BE2C (cell line): ENCODE data around the gene SND1.

Experiments
- DNase-seq: peaks from one replicate; pipeline ENCODE4 v3.0.0-alpha.2; 2020
- H3K27me3 ChIP-seq: fragments of 250-450 bp; sonication (Bioruptor Pico); 2 replicates; pipeline ENCODE4 v1.5.1; 2020; ENCODE audit warnings: mild to moderate bottlenecking
- H3K36me3 ChIP-seq: fragments of 250-450 bp; sonication (Bioruptor Pico); 2 replicates; pipeline ENCODE4 v1.5.1; 2020; ENCODE audit warnings: mild to moderate bottlenecking
- H3K4me1 ChIP-seq: fragments of 250-450 bp; sonication (Bioruptor Pico); 2 replicates; pipeline ENCODE4 v1.5.1; 2020
- H3K4me3 ChIP-seq: 2 replicates; pipeline ENCODE4 v1.5.1; 2011; ENCODE audit warnings: low read depth, low read length
- H3K9me3 ChIP-seq: fragments of 250-450 bp; sonication (Bioruptor Pico); 2 replicates; pipeline ENCODE4 v1.5.1; 2020
- TF ChIP-seq, protein P1 (sequence below): IDR thresholded peaks from 2 replicates; pipeline ENCODE4 v1.5.1; 2012; ENCODE audit warnings: mild to moderate bottlenecking, low read depth, low read length

The SND1 gene

DNA sequence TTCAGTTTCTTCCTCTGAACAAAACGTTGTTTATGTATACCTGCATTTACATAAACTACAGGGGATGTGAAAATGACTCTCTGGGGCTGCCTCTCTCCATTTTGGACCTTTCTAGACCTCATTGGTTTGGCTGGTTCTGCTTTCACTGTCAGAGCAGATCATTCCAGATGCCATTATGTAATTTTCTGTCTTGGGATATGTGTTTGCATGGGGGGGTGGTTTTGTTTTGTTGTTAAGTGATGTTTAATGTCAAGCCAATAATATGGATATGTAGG is 206.9 kb downstream of the SND1 start:
- H3K36me3 ChIP-seq: no peaks in the 10 kb centered on the region
- no peak for DNase-seq
- H3K27me3 ChIP-seq: no peaks in the 10 kb centered on the region
- TF ChIP-seq, protein P1, sequence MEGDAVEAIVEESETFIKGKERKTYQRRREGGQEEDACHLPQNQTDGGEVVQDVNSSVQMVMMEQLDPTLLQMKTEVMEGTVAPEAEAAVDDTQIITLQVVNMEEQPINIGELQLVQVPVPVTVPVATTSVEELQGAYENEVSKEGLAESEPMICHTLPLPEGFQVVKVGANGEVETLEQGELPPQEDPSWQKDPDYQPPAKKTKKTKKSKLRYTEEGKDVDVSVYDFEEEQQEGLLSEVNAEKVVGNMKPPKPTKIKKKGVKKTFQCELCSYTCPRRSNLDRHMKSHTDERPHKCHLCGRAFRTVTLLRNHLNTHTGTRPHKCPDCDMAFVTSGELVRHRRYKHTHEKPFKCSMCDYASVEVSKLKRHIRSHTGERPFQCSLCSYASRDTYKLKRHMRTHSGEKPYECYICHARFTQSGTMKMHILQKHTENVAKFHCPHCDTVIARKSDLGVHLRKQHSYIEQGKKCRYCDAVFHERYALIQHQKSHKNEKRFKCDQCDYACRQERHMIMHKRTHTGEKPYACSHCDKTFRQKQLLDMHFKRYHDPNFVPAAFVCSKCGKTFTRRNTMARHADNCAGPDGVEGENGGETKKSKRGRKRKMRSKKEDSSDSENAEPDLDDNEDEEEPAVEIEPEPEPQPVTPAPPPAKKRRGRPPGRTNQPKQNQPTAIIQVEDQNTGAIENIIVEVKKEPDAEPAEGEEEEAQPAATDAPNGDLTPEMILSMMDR: no peak
- H3K4me1 ChIP-seq: no peaks in the 10 kb centered on the region
- H3K4me3 ChIP-seq: no peak overlapping the region
- no peaks in the 10 kb centered on the region for H3K9me3 ChIP-seq

DNA sequence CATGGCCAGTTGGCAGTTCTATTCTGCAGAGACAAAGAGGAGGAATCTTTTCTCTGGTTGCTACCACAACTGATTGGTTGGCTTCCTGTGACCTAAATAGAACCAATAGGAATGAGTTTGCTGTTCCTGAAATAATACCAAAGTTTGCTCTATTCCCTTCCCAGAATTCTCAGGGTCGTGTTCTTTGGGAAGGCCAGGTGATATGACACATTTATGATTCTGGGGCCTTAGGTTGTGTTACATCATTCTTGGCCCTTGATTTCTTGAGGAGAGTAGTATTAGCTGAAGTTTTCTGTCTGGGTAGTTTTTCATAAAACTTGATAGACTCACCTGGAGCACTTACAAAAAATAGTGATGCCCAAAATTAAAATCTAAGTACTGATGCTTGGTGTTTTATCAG is 207.3 kb downstream of the SND1 start:
- Histone ChIP-seq H3K9me3 (no peaks in the 10 kb centered on the region), H3K4me1 (no peaks in the 10 kb centered on the region), H3K4me3 (no peak overlapping the region), H3K36me3 (no peaks in the 10 kb centered on the region), H3K27me3 (no peaks in the 10 kb centered on the region)
- no peak for DNase-seq
- TF ChIP-seq, protein P1: no peak

DNA sequence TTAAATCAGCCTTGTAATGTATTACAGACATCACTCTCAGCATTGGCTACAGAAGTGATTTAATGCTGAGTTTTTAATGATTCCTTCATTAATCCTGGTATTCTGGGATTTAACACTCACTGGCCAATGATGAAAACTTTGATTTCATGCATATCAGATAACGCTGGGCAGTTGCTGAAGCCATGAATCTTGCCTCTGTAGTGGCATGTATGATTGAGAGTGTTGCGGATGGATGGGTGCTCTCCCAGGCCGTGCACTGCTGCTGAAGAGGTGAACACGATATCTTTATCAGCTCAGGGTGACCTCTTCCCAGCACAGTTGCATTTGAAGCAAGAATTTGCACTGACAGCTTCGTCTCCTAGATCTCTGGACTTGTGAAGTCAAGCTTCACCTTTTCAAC is 210.5 kb downstream of the SND1 start:
- no peaks in the 10 kb centered on the region for H3K9me3 ChIP-seq
- TF ChIP-seq, protein P1: no peak
- no peaks in the 10 kb centered on the region for H3K27me3 ChIP-seq
- no peaks in the 10 kb centered on the region for H3K4me1 ChIP-seq
- no peak overlapping the region for H3K4me3 ChIP-seq
- DNase-seq: no peak
- H3K36me3 ChIP-seq: no peaks in the 10 kb centered on the region

DNA sequence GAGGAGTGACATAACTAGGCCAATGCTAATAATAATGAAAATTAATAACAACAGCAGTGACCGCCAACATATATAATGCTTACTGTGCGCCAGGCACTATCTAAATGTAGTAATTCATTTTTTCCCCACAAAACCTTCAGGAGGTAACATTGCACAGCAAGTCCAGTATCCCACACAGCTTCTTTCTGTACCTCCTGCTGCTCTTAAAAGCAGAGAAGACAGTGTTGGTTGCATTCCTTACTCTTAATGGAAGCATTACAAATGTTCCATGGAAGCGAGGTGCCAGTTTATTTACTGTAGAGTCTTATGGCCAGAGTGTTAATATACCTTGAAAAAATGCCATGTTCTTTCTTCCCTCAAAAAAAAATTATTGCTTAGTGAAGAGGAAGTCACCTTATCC is 211.1 kb downstream of the SND1 start:
- no peak for DNase-seq
- Histone ChIP-seq H3K4me3 (no peak overlapping the region), H3K27me3 (no peaks in the 10 kb centered on the region), H3K36me3 (no peaks in the 10 kb centered on the region), H3K4me1 (no peaks in the 10 kb centered on the region), H3K9me3 (no peaks in the 10 kb centered on the region)
- TF ChIP-seq, protein P1: no peak

DNA sequence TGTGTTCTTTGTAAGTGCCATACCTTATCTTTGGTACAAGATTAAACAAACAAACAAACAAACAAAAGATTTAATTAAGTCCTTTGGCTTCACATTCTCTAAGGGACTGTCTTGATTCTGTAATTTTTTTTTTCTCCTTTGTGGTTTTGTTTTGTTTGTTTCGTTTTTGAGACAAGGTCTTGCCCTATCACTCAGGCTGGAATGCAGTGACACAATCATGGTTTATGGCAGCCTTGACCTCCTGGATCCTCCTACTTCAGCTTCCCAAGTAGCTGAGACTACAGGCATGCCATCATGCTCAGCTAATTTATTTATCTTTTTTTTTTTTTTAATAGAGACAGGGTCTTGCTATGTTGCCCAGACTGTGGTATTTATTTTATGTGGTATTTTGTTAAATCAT is 213.5 kb downstream of the SND1 start:
- Histone ChIP-seq H3K4me3 (no peak overlapping the region), H3K9me3 (no peaks in the 10 kb centered on the region), H3K27me3 (no peaks in the 10 kb centered on the region), H3K4me1 (no peaks in the 10 kb centered on the region), H3K36me3 (no peaks in the 10 kb centered on the region)
- TF ChIP-seq, protein P1: no peak
- no peak for DNase-seq

DNA sequence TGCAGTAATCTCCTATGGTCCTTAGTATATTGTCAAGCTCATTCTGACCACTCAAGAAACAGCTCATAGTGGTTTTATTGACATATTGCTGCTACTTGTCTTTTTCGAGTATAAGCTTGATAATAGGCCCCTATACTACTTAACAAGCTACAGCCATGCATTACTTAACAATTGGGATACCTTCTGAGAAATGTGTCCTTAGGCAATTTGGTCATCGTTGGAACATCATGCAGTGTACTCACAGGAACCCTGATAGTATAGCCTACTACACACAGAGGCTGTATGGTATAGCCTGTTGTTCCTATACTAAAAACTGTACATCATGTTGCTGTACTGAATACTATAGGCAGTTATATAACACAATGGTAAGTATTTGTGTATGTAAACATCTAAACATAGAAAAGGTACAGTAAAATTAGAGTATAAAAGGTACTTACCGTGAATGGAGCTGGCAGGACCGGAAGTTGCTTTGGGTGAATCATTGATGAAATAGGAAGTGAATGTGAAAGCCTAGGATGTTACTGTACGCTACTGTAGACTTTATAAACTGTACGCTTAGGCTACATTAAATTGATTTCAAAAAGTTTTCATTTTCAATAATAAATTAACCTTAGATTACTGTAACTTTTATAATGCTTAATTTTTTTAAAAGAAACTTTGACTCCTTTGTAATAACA is 218.4 kb downstream of the SND1 start:
- DNase-seq: no peak
- Histone ChIP-seq H3K4me3 (no peak overlapping the region), H3K9me3 (no peaks in the 10 kb centered on the region), H3K27me3 (no peaks in the 10 kb centered on the region), H3K4me1 (no peaks in the 10 kb centered on the region), H3K36me3 (no peaks in the 10 kb centered on the region)
- TF ChIP-seq, protein P1: no peak
